ENCODE results near the gene DDIT4.

- no peak for TF ChIP-seq CTCF (IDR thresholded peaks at IDR 0.05)
- no peak for TF ChIP-seq POLR2A (IDR thresholded peaks at IDR 0.05)
Measured at GRCh38 chr10:72322280-72323058, 48.7 kb downstream of the DDIT4 start.

Measured in lower leg skin (tissue), 3 donors.